ENCODE results near the gene EIF2S3.
A peak's percentile ranks its signal among the peaks of the same experiment; 100 is the strongest.
"Not testable (repeated sequence)": the region's sequence is repeated elsewhere in the genome, so short reads cannot be mapped to it uniquely, and the experiment has no call there.

Gene EIF2S3

DNA sequence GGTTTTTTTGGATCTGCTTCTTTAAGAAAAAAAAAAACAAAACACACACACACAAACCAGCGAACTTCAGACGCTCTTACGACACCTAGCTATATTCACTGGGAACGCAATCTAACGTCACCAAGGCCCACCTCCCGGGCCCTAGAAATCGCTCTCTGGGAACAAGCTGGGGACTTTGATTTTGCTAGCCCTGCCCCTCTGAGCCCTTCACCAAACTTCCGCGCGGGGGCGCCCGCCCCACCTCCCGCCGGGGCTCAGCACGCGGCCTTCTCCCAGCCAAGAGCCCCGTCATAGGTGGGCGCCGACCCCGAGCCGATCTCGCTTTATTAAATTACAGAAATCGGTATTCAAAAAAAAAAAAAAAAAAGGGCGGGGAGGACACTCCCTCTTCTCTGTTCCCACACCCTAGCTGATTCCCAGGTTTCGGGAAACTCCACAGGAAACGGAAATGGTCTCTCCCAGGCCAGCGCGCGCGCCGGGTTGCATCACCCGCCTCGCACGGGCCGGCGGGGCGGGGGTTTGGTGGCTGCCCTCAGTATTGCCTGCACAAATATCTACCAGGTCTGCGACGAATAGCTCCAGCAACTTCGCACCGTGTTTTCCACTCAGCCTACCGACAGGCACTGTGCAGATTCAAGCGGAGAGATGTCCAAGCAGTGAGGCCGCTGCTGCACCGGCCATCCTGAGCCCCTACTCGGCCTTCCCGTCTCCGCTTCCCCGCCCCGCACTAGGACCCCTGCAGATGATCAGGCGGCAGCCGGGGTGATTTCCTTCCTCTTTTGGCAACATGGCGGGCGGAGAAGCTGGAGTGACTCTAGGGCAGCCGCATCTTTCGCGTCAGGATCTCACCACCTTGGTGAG lies at the start of gene EIF2S3:
Gene EIF2S3, plus strand, starts transcription at position 775 of the 861 bp plus-strand sequence. Its CDS starts 13 bp downstream, at position 788.
- DNase-seq: peak; percentile 98

DNA sequence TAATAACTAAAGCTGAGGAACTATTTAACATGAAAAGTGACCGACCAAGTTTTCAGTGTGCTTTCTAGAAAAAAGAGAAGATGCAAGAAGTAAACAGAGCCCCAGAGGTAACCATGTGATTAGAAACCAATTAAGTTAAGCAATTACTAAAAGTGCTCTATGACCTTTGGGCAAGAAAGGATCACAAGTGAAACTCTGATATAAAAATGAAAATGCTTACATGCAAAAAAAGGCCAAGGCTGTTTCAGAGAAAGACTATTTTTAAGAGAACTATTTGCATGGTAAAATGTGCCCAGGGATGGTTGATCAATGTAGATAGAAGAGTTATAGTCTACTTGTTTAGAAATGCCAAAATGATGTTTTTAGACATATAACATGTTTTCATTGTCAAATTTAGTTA lies 49.7 kb upstream of the EIF2S3 start:
- DNase-seq: no peak

DNA sequence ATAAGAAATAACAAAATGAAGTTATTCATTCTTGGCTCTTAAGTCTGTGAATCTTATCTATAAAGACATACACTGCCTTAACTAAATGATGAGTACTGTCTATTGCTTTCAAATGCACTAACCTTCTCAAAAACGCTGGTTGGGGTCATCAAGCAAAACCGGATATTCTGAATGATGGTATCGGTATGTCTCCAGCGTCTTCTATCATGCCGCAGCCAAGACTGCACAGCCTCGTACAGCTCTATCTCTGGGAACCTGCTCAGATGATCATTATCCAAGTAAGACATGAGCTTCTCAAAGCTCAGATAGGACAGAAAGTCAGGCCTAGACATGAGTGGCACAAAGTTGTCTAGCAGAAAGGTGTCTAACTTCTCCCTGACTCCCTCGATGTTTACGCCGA lies 48.9 kb upstream of the EIF2S3 start:
- no peak for DNase-seq

DNA sequence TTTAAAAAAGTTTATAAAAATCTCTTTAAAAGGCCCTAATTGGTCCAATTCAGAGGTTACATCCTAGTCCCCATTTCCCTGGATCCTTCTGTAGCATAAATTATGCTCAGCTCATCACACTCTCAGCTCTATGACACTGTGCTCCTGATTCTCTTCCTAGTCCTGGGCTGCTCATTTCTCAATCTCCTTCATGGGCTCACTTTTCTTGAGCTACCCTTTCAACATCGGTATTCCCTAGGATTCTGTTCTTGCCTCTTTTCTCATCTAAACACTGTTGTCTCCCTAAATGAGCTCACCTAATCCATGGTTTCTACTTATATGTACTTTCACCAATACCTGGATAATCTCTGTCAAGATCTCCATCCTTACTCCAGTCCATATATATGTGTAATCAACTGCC lies 42.5 kb upstream of the EIF2S3 start:
- no peak for DNase-seq

DNA sequence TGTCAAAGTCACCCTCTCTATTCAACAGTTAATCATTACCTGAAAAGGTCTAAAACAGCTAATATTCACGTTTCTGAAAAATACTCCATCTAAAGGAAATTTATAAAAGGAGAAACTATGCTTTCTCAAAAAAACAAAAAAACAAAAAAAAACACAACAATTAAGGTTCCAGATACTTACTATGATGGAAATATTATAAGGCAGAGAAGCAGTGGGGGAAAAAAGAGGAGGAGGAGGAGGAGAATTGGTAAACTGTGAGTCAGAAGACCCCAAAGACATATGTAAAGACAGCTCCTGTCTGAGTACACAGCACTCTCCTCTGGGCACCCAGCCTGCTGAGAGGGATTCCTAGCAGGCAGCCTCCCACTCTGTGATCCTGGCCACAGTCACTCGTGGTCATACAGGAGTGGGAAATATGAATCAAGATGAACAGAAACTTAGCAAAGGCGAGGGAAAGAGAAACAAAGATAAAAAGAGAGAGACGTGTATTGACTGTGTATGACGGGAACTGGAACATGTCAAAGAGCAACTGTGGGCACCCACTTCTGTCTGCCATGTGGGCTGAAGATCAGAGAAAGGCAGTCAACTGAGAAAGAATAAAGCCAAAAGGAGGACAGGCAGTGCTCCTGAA lies 40.3 kb upstream of the EIF2S3 start:
- DNase-seq: no peak

DNA sequence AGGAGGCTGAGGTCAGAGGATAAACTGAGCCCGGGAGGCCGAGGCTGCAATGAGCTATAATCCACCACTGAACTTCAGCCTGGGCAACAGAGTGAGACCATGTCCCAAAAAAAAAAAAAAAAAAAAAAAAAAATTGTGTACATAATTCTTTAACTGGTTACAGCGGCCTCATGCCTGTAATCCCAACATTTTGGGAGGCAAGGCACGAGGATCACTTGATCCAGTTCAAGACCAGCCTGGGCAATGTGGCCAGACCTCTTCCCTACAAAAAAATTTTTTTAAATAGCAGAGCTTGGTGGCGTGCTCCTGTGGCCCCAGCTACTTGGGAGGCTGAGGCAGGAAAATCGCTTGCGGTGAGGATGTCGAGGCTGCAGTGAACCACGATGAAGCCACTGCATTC lies 37.1 kb upstream of the EIF2S3 start:
- DNase-seq: no peak

DNA sequence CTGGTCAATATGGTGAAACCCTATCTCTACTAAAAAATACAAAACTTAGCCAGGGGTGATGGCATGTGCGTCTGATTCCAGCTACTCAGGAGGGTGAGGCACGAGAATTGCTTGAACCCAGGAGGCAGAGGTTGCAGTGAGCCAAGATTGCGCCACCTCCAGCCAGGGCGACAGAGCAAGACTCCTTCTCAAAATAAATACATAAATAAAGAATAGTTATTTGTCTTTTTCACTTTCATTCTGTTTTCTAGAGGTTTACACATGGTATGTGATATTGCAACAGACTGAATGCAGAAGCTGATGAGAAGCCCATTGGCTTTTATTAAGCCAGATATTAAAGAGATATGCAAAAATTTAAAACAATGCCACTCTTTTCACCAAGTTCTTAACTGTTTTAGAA lies 35.9 kb upstream of the EIF2S3 start:
- DNase-seq: no peak

DNA sequence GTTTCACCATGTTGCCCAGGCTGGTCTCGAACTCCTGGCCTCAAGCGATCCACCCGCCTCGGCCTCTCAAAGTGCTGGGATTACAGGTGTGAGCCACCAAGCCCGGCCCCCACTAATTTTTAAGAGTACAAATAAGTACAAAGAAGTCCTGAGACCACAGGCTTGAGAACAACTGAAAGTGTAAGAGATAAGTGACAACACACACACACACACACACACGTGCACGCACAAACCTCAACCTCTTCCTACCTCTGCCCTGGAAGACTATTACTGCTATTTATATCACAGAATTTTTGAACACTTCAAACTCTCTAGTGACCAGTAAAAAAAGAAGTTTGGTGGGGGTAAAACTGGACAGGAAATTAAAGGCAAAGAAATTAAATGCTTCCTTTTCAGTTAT lies 35.3 kb upstream of the EIF2S3 start:
- no peak for DNase-seq

DNA sequence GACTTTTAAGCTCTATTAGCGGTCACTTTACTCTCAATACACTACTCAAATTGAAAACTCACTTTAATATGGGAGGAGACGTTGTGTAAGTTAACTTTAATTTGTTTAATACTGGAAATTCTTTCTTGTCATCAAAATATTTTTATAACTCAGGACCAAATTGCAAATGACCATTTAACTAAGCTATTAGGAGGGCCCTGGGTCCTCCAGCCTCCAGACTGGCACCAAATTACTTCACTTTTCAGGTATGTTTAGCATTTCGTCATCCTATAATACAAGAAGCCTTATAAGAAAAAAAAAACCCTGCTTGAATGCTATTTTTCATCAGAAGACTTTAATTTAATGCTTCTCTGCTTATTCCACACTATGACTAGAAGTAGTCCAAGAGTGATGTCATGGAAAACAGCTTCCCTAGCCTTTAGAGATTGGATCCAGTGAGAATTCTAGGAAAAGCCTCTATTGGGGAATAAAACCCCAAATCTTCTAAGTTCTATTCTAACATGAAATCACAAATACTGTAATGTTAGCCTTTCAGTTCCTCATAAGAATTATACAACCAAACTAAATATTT lies 34.4 kb upstream of the EIF2S3 start:
- no peak for DNase-seq

DNA sequence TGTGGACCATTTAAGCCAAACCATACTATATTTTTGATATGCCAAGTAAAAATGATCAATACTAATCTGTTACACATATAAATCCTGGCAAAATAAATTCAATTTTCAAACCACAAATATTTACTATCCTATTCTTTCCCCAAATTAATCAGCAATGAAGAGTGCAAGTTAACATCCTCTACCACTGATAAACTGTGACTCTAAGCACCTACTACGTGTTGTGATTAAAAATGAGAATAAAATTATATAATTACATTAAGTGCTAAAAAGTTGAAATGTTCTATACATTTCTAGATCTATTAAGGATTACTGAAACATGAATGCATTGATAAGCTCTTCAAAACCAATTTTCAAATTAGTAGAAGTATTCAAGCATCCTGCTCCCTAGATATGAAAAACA lies 31.2 kb upstream of the EIF2S3 start:
- no peak for DNase-seq

DNA sequence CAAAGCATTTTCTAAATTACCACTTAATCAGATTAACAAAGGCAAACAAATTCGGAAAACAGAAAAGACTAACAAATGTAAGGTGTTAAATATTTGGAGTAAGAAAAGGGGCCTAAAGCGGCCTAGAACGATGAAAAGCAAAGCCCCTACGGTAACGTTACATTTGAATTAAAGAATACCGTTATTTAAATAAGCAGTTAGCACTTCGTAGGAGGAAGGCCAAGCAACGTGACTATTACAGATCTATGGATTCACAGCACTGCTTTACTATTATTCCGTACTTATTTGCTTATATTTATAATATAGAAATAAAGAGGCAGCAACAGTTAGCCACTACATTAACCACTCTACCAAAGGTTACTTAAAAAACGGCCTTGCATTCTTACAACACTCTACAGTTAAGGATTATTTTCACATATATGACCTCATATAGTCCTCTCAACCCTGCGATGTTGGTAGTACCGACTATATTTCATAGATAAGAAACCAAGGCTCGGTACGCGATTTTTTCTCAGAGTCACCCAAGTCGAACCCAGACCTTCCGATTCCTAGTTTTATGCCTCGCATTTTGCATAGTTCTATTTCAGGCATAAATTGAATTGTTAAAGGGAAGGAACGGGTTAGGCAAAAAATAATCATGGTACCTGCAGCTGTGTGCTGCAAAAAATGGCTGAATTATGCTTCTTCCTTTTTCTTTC lies 30.6 kb upstream of the EIF2S3 start:
- DNase-seq: no peak

DNA sequence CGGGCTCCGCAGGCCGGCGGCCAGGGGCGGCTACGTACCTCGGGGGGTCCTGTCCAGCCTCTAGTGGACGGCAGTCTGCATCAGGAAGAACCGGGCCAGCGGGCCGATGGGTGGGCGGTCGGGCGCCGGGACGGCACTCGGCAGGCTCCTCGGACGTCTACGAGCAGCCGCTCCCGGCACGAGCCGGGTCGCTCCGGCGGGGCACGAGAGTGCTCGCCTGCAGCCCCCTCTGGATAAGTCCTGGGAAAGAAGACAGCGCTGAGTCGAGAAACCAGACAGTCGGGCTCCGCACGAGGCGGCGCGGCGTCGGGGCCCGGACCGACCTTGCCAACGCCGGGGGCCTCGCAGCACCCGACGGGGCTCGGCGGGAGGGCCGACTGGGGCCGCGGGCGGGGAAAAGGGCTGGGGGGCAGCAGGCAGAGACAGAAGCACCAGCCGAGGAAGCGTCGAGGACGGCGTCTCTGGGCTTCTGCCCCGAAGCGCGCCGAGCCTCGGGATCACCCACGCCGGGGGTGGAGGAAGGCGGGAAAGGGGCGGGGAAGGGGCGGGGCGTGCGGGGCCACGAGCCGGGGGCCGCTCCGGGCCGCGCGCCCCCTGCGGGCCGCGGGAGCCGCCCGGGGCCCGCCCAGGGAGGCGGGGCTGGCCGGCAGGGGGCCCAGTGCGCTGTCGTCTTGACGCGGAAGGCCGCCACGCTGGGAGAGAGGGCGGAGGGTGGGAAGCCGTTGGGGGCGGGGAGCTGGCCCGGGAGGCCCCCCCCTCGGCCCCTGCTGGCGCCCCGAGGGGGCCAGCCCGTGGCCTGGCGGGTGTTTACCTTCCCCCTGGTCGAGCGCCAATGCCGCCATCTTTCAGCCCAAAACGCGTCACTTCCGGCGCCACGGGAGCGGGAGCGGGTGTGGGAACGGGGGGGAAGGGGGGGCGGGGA lies 29.7 kb upstream of the EIF2S3 start:
- DNase-seq: peak; percentile 68

DNA sequence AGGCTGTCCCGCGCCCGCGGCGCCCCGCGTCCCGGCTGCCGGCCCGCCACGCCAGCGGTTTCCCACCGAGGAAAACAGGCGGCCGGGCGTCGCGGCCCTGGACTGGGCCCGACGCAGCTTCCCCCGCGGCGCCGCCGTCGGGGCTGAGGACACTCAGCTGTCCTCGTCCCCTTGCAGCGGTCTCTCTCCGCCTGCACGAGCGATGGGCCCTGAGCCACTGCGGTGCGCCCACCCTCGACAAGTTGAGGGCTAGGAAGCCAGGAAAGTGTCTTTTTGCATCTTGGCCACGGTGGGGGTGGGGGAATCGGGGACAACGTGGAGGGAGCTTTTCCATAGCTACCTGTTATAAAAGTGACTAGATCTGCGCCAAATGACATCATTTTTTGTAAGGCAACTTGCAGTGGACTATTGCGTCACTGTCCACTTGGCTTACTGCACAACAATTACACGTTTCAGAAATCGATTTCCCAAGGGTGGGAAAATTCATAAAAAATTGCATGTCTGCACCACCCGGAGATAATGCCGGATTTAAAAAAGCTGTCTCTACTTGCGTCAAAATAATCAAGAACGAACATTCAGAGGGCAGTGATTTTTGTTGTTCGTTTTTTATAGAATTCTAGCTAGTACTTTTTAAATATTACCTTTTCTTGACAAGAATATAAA lies 28.9 kb upstream of the EIF2S3 start:
- DNase-seq: peak; percentile 48

DNA sequence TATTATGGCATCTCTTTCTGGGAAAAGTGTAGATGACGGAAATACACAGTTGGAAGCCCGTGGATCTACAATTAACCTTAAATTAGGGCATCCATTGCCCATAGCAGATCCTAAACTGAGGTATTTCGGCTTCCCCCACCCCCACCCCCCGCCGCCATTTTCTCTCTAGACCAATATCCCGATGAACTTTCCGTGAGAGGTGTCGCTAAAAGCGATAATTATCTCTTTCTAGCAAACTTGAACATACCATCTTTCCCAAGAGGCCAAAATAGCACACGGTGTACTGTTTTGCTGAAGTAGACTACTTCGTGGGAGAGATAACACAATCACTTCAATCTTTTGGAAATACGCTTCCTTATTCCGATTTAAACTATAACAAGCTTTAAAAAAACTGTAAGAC lies 28.3 kb upstream of the EIF2S3 start:
- no peak for DNase-seq

DNA sequence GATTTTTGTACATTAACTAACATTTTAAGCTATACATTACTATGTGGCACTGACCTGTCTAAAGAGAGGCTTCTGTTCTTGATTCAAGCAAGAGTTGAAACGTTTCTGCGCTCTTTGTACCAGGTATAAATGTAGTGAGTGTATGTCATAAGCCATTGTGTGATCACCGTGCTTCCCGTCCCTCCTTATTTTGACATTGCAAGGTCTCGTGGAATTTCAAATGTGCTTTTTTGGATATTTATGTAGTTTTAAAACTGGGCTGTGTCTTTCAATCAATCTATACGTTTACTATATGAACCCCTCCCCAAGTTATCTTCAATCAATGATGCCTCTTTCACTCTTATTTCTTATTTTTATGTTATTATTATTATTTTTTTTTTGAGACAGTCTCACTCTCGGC lies 27.7 kb upstream of the EIF2S3 start, which contains the start of gene KLHL15:
Gene KLHL15, minus strand, starts transcription at position 101 of the 400 bp plus-strand sequence. CDS start 20,493 bp downstream, outside the sequence.
- no peak for DNase-seq

DNA sequence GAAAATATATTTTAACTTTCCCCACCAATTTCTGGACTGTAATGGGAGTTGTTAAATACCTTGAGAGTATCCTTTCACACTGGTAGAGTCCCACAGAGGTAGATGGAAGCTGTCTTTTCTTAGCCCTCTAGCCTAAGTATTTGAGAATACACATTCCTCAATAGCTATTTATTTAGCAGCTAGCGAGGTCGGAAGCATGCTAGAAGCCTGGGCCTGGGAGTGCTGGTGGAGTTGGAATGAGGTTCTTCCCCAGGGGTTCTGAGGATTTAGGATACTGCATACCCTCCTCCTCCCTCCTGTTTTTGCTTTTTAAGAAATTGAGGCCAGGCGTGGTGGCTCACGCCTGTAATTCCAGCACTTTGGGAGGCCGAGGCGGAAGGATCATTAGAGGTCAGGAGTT lies 26.8 kb upstream of the EIF2S3 start:
- no peak for DNase-seq

DNA sequence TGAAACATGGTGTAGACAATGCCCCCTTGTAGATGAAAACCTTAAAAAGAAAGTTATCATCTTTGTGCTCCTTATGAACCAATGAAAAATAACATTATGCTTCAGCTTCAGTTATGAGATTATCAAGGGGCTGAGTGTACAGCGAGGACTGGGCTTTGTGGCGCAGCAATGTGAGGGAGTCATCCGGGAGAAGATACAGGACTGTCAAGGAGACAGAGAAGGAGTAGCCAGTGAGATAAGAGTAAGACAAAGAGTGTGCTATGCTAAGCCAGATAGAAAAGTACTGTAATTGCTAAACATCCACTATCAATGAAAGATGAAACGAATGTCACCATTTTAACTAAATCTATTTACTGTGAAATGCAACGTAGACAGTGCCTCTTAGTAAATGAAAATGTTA lies 24.2 kb upstream of the EIF2S3 start:
- DNase-seq: no peak

DNA sequence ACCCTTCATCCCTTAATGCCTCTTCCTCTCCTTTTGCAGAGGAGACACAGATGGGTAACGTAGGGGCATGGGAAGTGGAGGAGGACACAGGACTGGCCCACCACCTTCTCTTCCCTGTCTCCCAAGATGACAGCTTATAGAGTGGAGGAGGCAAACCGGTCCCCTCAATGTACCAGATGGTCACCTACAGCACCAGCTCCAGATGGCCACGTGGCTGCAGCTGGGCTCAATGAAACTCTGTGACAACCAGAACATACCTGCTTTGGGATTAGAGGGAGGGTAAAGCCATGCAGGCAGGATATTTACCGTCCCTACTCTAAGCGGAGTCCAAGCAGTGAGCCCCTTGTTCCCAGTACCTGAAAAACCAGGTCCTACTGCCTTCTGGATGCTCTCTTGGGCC lies 20.3 kb upstream of the EIF2S3 start:
- DNase-seq: no peak

DNA sequence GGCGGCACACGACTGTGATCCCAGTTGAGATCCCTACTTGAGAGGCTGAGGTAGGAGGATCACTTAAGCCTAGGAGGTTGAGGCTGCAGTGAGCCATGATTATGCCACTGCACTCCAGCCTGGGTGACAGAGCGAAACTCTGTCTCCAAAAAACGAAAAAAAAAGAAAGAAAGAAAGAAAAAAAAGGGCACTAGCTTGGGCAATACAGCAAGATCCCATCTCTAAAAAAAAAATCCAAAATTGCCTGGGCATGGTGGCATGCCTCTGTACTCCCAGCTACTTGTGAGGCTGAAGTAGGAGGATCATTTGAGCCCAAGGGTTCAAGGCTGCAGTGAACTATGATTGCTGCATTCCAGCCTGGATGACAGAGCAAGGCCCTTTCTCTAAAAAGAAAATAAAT lies 17.0 kb upstream of the EIF2S3 start:
- DNase-seq: no peak

DNA sequence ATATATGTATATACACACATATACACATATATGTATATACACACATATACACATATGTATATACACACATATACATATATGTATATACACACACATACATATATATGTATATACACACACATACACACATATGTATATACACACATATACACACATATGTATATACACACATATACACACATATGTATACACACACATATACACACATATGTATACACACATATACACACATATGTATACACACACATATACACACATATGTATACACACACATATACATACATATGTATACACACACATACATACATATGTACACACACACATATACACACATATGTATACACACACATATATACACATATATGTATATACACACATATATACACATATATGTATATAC lies 8.7 kb upstream of the EIF2S3 start:
- not testable (repeated sequence) for DNase-seq

DNA sequence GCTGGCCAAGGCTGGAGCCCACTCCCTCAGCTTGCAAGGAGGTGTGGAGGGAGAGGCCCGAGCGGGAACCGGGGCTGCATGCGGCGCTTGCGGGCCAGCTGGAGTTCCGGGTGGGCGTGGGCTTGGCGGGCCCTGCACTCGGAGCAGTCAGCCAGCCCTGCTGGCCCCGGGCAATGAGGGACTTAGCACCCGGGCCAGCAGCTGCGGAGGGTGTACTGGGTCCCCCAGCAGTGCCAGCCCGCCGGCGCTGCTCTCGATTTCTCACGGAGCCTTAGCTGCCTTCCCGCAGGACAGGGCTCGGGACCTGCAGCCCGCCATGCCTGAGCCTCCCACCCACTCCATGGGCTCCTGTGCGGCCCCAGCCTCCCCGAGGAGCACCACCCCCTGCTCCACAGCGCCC lies 5.1 kb upstream of the EIF2S3 start:
- not testable (repeated sequence) for DNase-seq
